Panc1 (cell line): ENCODE measurements around the gene LAMP2. TPM values are rescaled to one million over a fixed set of nuclear protein-coding genes. Genes with fewer than 3 reads are reported as not detected.

Experiments
- ATAC-seq: fragments of 200-7000 bp; cut with Tn5 transposase; 2 replicates; pipeline ENCODE4 v1.9.1; 2020; ENCODE audit warnings: mild to moderate bottlenecking, moderate library complexity
- BruUV-seq: library from RNA; stranded (reverse); fragments of 400-500 nt; replicated peaks from 2 replicates; lab custom pipeline; 2021; lab: Mats Ljungman, UMichigan
- CTCF ChIA-PET: fragments of 300-600 bp; sonication (Branson Sonifier 250); formaldehyde crosslinking; loops from one replicate; lab custom pipeline; 2022; ENCODE audit warnings: antibody characterized with exemption; lab: Charles Lee
- POLR2A ChIA-PET: fragments of 300-600 bp; sonication (Branson Sonifier 250); formaldehyde crosslinking; loops from one replicate; lab custom pipeline; 2022; ENCODE audit warnings: antibody characterized with exemption; lab: Charles Lee
- DNase-seq: peaks from one replicate; pipeline ENCODE4 v3.0.0-alpha.2; 2010; ENCODE audit warnings: low read depth, low spot score
- H3K27ac ChIP-seq: 2 replicates; pipeline ENCODE4 v1.5.1; 2011; ENCODE audit warnings: mild to moderate bottlenecking, low read length, inconsistent platforms
- H3K27me3 ChIP-seq: fragments of 200-500 bp; sonication (Bioruptor generic); 2 replicates; pipeline ENCODE4 v1.6.0; 2014; ENCODE audit warnings: low read length, inconsistent platforms; ENCODE audit not compliant: control insufficient read depth, insufficient read depth
- H3K36me3 ChIP-seq: fragments of 200-500 bp; sonication (Bioruptor generic); 2 replicates; pipeline ENCODE4 v1.5.1; 2014; ENCODE audit warnings: inconsistent platforms, mild to moderate bottlenecking, low read length, moderate library complexity; ENCODE audit not compliant: control insufficient read depth, insufficient read depth
- H3K4me1 ChIP-seq: 2 replicates; pipeline ENCODE4 v1.5.1; 2011; ENCODE audit warnings: inconsistent platforms, mild to moderate bottlenecking, low read length, moderate library complexity; ENCODE audit not compliant: control insufficient read depth, insufficient read depth
- H3K4me3 ChIP-seq, 2 experiments: 2 replicates each; pipeline ENCODE4 v1.5.1; 2011 to 2012; ENCODE audit warnings: low read depth in 2 of 2, low read length in 2 of 2, mild to moderate bottlenecking in 2 of 2, inconsistent platforms in 1 of 2, moderate library complexity in 1 of 2
- H3K9me3 ChIP-seq: fragments of 200-500 bp; sonication (Bioruptor generic); 2 replicates; pipeline ENCODE4 v1.5.1; 2014; ENCODE audit warnings: low read depth, mild to moderate bottlenecking, inconsistent platforms, low read length, moderate library complexity; ENCODE audit not compliant: control insufficient read depth, insufficient read depth
- CTCF ChIP-seq: fragments of 450-650 bp; IDR thresholded peaks from 2 replicates; pipeline ENCODE4 v1.5.1; 2017; ENCODE audit warnings: mild to moderate bottlenecking
- POLR2AphosphoS5 ChIP-seq: IDR thresholded peaks from 2 replicates; pipeline ENCODE4 v1.6.1; 2012; ENCODE audit warnings: mild to moderate bottlenecking, low read depth, low read length, moderate library complexity
- REST ChIP-seq, 2 experiments: IDR thresholded peaks; 2 replicates each; pipeline ENCODE4 v1.6.1; 2011 to 2012; ENCODE audit warnings: low read depth in 2 of 2, control low read depth in 1 of 2, low read length in 1 of 2, mild to moderate bottlenecking in 1 of 2, moderate library complexity in 1 of 2; ENCODE audit not compliant: insufficient read depth in 1 of 2
- SIN3A ChIP-seq: IDR thresholded peaks from 2 replicates; pipeline ENCODE4 v1.6.1; 2012; ENCODE audit warnings: low read depth, mild to moderate bottlenecking, low read length, moderate library complexity, borderline replicate concordance; ENCODE audit not compliant: insufficient read depth
- TCF7L2 ChIP-seq: IDR thresholded peaks from 2 replicates; pipeline ENCODE4 v1.6.1; 2011; ENCODE audit warnings: mild to moderate bottlenecking, low read depth, low read length, inconsistent platforms
- in situ Hi-C: cut with HindIII; loops from 2 replicates; pipeline ENCODE4 v1.10.0; 2016; ENCODE audit warnings: low sequenced_read_pairs, low pct_unique_long_range_greater_than_20kb
- intact Hi-C: fragments of 100-400 bp; cut with micrococcal nuclease; formaldehyde crosslinking; loops from one replicate; pipeline ENCODE4 v1.10.0; 2022; ENCODE audit not compliant: unreplicated experiment
- total RNA-seq: library from RNA; stranded (reverse); gene quantifications from one replicate; pipeline ENCODE4 v1.2.1, GENCODE V29; 2021; ENCODE audit not compliant: unreplicated experiment

Gene LAMP2
- total RNA-seq, 1 experiment from 2014 or later = 243 TPM

- ChIA-PET CTCF (interaction anchor here (0.7 kb wide), 1 partner anchor 43 kb away, joined by 3 read pairs; no protein-coding TSS in a partner anchor), POLR2A (no interaction called here)
- ATAC-seq (peak; percentile 68; the same call in 1 of the 2 replicates), DNase-seq (no peak)
- no peak overlapping the region for H3K4me3 ChIP-seq
- in situ Hi-C loops (no loop called here), intact Hi-C loops (loop anchor here (5.0 kb wide), 1 partner anchor 72 kb away; no protein-coding TSS in a partner anchor)
- no peaks in the 10 kb centered on the region for H3K9me3 ChIP-seq
- BruUV-seq = no TSS peak
- TF ChIP-seq CTCF (peak; percentile 55), SIN3A (no peak), POLR2AphosphoS5 (no peak), REST (IDR thresholded peaks at IDR 0.05; ENCODE audit: insufficient read depth in 1 of 2, low read depth in 2 of 2, low read length in 1 of 2) (no peak), TCF7L2 (no peak)
- no peaks in the 10 kb centered on the region for H3K4me1 ChIP-seq
- no peak overlapping the region for H3K27ac ChIP-seq
- no peaks in the 10 kb centered on the region for H3K36me3 ChIP-seq
- H3K27me3 ChIP-seq = peaks cover 6% of the 10 kb centered on the region; the same call in 1 of the 2 replicates
Observed at GRCh38 chrX:120380699-120381098, 88.4 kb downstream of the LAMP2 start.

- no peak overlapping the region for H3K4me3 ChIP-seq
- ChIA-PET POLR2A (no interaction called here), CTCF (no interaction called here)
- no peak overlapping the region for H3K27ac ChIP-seq
- TF ChIP-seq SIN3A (no peak), CTCF (no peak), POLR2AphosphoS5 (no peak), TCF7L2 (no peak), REST (IDR thresholded peaks at IDR 0.05; ENCODE audit: insufficient read depth in 1 of 2, low read depth in 2 of 2, low read length in 1 of 2) (no peak)
- DNase-seq = no peak
- in situ Hi-C loops (no loop called here), intact Hi-C loops (loop anchor here (5.0 kb wide), 1 partner anchor 72 kb away; no protein-coding TSS in a partner anchor)
- no peaks in the 10 kb centered on the region for H3K9me3 ChIP-seq
- no peaks in the 10 kb centered on the region for H3K36me3 ChIP-seq
- peaks cover 6% of the 10 kb centered on the region; the same call in 1 of the 2 replicates for H3K27me3 ChIP-seq
- ATAC-seq = no peak
- no TSS peak for BruUV-seq
- no peaks in the 10 kb centered on the region for H3K4me1 ChIP-seq
Observed at GRCh38 chrX:120379937-120380681, 89.0 kb downstream of the LAMP2 start.
